ENCODE data around the gene MORF4L1. TPM values are rescaled to one million over a fixed set of nuclear protein-coding genes. Genes with fewer than 3 reads are reported as not detected.

The MORF4L1 gene
- total RNA-seq, 1 experiment from 2014 or later: 216 TPM

DNA sequence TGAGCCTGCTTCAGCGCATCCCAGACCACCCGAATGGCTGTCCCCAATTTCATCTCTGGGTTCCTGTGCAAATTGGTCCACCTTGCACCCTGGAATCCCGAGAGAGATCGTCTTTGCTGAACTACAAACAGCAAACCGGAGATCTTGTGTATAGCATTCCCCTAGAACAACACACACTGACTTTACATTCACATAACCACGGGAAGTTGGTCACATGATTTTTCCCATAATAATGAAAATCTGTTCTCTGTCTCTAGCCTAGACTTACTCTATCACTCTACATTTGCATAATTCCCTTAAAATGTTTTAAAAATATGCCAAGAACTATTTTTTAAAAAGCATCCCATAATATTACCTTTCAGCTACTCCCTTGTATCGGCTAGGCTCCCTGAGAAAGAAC is 37.6 kb downstream of the MORF4L1 start:
- POLR2A ChIA-PET (ENCODE audit: unreplicated experiment): no interaction called here
- H3K79me2 ChIP-seq (ENCODE audit: low read length): no peaks in the 10 kb centered on the region
- peaks cover 11% of the 10 kb centered on the region for H3K4me1 ChIP-seq (ENCODE audit: insufficient read depth, low read length)
- CTCF ChIA-PET: no interaction called here
- H3K36me3 ChIP-seq (ENCODE audit: low read depth, low read length): peaks cover 11% of the 10 kb centered on the region
- intact Hi-C loops (cut with micrococcal nuclease): loop anchor here (10.0 kb wide), 1 partner anchor 275 kb away; no protein-coding TSS in a partner anchor
- H3K27ac ChIP-seq (ENCODE audit: low read length): no peak overlapping the region
- BruUV-seq (replicated peaks): no TSS peak
- DNase-seq (no peak), ATAC-seq (no peak)
- no peaks in the 10 kb centered on the region for H3K27me3 ChIP-seq (ENCODE audit: low read length)
- no peak overlapping the region for H3K4me2 ChIP-seq (ENCODE audit: low read length)
- H3K4me3 ChIP-seq (ENCODE audit: low read length): no peak overlapping the region
- no peak overlapping the region for H2AFZ ChIP-seq (ENCODE audit: low read length)
- TF ChIP-seq, protein P1, sequence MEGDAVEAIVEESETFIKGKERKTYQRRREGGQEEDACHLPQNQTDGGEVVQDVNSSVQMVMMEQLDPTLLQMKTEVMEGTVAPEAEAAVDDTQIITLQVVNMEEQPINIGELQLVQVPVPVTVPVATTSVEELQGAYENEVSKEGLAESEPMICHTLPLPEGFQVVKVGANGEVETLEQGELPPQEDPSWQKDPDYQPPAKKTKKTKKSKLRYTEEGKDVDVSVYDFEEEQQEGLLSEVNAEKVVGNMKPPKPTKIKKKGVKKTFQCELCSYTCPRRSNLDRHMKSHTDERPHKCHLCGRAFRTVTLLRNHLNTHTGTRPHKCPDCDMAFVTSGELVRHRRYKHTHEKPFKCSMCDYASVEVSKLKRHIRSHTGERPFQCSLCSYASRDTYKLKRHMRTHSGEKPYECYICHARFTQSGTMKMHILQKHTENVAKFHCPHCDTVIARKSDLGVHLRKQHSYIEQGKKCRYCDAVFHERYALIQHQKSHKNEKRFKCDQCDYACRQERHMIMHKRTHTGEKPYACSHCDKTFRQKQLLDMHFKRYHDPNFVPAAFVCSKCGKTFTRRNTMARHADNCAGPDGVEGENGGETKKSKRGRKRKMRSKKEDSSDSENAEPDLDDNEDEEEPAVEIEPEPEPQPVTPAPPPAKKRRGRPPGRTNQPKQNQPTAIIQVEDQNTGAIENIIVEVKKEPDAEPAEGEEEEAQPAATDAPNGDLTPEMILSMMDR (conservative IDR thresholded peaks at IDR 0.05; ENCODE audit: low read depth, low read length): no peak
- TF ChIP-seq EZH2phosphoT487 (IDR thresholded peaks at IDR 0.05; ENCODE audit: borderline replicate concordance, low read length) (no peak), EZH2 (IDR thresholded peaks at IDR 0.05; ENCODE audit: low read length, unreplicated experiment) (no peak)
- H3F3A ChIP-seq (ENCODE audit: low read length, unreplicated experiment): no peaks in the 10 kb centered on the region
- H3K9me3 ChIP-seq (ENCODE audit: low read length): no peaks in the 10 kb centered on the region
- H3K9me2 ChIP-seq (replicated peaks; ENCODE audit: low read length): no peaks in the 10 kb centered on the region
- H4K20me1 ChIP-seq (ENCODE audit: low read length): no peaks in the 10 kb centered on the region
- H3K9ac ChIP-seq (ENCODE audit: low read length): no peak overlapping the region

DNA sequence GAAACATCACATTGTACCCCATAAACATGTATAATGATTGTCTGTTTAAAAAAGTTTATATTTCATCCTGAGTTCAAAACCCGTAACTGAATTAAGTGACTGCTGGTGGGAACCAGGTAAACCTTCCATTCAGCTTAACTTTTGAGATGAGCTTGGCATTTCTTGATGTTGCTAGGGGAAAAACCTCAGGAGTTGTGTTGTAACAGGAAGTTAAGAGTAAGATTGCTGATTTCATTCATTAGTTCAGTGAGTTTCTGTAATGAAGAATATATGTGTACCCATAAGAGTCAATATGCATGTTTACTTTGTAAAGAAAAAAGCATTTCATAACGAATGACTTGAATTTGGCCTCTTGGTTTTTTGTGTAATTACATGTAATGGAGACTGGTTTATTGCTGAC is 39.6 kb downstream of the MORF4L1 start:
- DNase-seq (no peak), ATAC-seq (no peak)
- no peak for TF ChIP-seq EZH2 (IDR thresholded peaks at IDR 0.05; ENCODE audit: low read length, unreplicated experiment)
- TF ChIP-seq EZH2phosphoT487 (IDR thresholded peaks at IDR 0.05; ENCODE audit: borderline replicate concordance, low read length): no peak
- TF ChIP-seq, protein P1 (conservative IDR thresholded peaks at IDR 0.05; ENCODE audit: low read depth, low read length): no peak
- ChIA-PET POLR2A (ENCODE audit: unreplicated experiment) (no interaction called here), CTCF (no interaction called here)
- Histone ChIP-seq H3K36me3 (ENCODE audit: low read depth, low read length) (peaks cover 9% of the 10 kb centered on the region), H2AFZ (ENCODE audit: low read length) (no peak overlapping the region), H3K4me3 (ENCODE audit: low read length) (no peak overlapping the region), H3K27me3 (ENCODE audit: low read length) (no peaks in the 10 kb centered on the region), H3K79me2 (ENCODE audit: low read length) (no peaks in the 10 kb centered on the region), H4K20me1 (ENCODE audit: low read length) (no peaks in the 10 kb centered on the region), H3K4me2 (ENCODE audit: low read length) (no peak overlapping the region), H3K9me2 (replicated peaks; ENCODE audit: low read length) (no peaks in the 10 kb centered on the region), H3K9ac (ENCODE audit: low read length) (no peak overlapping the region), H3K4me1 (ENCODE audit: insufficient read depth, low read length) (no peaks in the 10 kb centered on the region), H3F3A (ENCODE audit: low read length, unreplicated experiment) (no peaks in the 10 kb centered on the region), H3K27ac (ENCODE audit: low read length) (no peak overlapping the region), H3K9me3 (ENCODE audit: low read length) (no peaks in the 10 kb centered on the region)
- no TSS peak for BruUV-seq (replicated peaks)
- intact Hi-C loops (cut with micrococcal nuclease): loop anchor here (10.0 kb wide), 1 partner anchor 272 kb away; no protein-coding TSS in a partner anchor

DNA sequence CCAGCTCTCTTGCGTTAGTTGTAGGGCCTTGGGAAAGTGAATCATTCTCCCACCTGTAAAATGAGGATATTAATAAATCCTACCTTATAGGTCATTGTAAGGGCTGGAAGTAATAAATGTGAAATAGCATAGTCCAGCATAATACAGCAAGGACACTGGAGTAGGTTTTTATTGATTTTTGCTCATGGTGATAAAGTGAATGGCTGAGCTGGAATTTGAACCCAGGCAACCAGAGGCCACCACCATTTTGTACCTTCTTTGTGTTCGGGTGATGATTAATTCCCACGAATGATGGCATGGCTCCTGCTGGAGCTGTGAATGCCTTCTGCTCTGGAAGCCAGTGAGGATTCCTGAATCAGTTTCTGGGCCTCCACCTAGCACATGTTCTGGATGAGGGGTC is 40.3 kb downstream of the MORF4L1 start:
- H2AFZ ChIP-seq (ENCODE audit: low read length): no peak overlapping the region
- intact Hi-C loops (cut with micrococcal nuclease): loop anchor here (10.0 kb wide), 1 partner anchor 272 kb away; no protein-coding TSS in a partner anchor
- ChIA-PET POLR2A (ENCODE audit: unreplicated experiment) (no interaction called here), CTCF (no interaction called here)
- ATAC-seq (no peak), DNase-seq (no peak)
- BruUV-seq (replicated peaks): no TSS peak
- H3K79me2 ChIP-seq (ENCODE audit: low read length): no peaks in the 10 kb centered on the region
- peaks cover 6% of the 10 kb centered on the region for H3K36me3 ChIP-seq (ENCODE audit: low read depth, low read length)
- no peaks in the 10 kb centered on the region for H3K9me2 ChIP-seq (replicated peaks; ENCODE audit: low read length)
- no peaks in the 10 kb centered on the region for H3F3A ChIP-seq (ENCODE audit: low read length, unreplicated experiment)
- H3K4me1 ChIP-seq (ENCODE audit: insufficient read depth, low read length): no peaks in the 10 kb centered on the region
- H3K27ac ChIP-seq (ENCODE audit: low read length): no peak overlapping the region
- TF ChIP-seq, protein P1 (conservative IDR thresholded peaks at IDR 0.05; ENCODE audit: low read depth, low read length): no peak
- TF ChIP-seq EZH2 (IDR thresholded peaks at IDR 0.05; ENCODE audit: low read length, unreplicated experiment): no peak
- no peak for TF ChIP-seq EZH2phosphoT487 (IDR thresholded peaks at IDR 0.05; ENCODE audit: borderline replicate concordance, low read length)
- H3K4me3 ChIP-seq (ENCODE audit: low read length): no peak overlapping the region
- H3K9ac ChIP-seq (ENCODE audit: low read length): no peak overlapping the region
- no peaks in the 10 kb centered on the region for H3K27me3 ChIP-seq (ENCODE audit: low read length)
- no peaks in the 10 kb centered on the region for H3K9me3 ChIP-seq (ENCODE audit: low read length)
- no peak overlapping the region for H3K4me2 ChIP-seq (ENCODE audit: low read length)
- no peaks in the 10 kb centered on the region for H4K20me1 ChIP-seq (ENCODE audit: low read length)
